ENCODE results near the gene GPR25.

DNA sequence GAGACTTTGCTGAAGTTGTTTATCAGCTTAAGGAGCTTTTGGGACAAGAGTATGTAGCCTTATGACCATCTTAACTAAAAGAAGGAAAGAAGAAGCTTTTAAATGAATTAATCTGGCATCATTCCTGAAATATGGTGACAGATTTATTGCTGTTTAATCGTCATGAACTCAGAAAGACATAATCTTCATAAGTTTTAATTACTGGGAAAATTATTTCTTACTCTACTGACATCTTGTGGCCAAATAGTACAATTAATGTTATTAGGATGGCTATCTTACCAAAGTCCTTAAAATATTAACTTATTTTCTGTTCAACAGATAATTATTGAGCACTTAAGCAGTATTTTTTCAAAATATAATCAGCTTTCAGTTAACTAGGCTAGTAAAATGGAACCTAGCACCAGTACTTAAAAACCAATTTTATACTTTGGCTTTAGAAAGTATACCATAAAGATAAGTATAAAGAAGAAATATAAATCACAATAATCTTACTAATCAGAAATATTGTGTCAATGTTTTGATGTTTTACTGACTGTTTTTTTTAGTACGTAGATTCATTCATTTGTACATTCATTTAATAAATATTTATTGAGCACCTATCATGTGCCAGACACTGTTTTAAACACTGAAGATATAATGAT lies 34.7 kb upstream of the GPR25 start:
- no peak for TF ChIP-seq EP300 (IDR thresholded peaks at IDR 0.05; ENCODE audit: borderline replicate concordance in 1 of 2, control insufficient read depth in 1 of 2, low read depth in 2 of 2, low read length in 2 of 2)
- no peak for TF ChIP-seq MXI1 (IDR thresholded peaks at IDR 0.05; ENCODE audit: low read depth, low read length)
- TF ChIP-seq RFX5 (IDR thresholded peaks at IDR 0.05; ENCODE audit: low read depth, low read length), result no peak
- TF ChIP-seq, protein P1, sequence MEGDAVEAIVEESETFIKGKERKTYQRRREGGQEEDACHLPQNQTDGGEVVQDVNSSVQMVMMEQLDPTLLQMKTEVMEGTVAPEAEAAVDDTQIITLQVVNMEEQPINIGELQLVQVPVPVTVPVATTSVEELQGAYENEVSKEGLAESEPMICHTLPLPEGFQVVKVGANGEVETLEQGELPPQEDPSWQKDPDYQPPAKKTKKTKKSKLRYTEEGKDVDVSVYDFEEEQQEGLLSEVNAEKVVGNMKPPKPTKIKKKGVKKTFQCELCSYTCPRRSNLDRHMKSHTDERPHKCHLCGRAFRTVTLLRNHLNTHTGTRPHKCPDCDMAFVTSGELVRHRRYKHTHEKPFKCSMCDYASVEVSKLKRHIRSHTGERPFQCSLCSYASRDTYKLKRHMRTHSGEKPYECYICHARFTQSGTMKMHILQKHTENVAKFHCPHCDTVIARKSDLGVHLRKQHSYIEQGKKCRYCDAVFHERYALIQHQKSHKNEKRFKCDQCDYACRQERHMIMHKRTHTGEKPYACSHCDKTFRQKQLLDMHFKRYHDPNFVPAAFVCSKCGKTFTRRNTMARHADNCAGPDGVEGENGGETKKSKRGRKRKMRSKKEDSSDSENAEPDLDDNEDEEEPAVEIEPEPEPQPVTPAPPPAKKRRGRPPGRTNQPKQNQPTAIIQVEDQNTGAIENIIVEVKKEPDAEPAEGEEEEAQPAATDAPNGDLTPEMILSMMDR (IDR thresholded peaks at IDR 0.05 in 2 of 3, conservative IDR thresholded peaks at IDR 0.05 in 1 of 3; ENCODE audit: control insufficient read depth in 2 of 3, extremely low read depth in 1 of 3, insufficient read depth in 1 of 3, low read depth in 3 of 3, low read length in 3 of 3), result peak in 1 of 3 experiments; percentile 2; a peak in 2 of 6 replicates
- TF ChIP-seq POLR2A (IDR thresholded peaks at IDR 0.05; ENCODE audit: low read depth, low read length), result no peak
- TF ChIP-seq ZNF24 (IDR thresholded peaks at IDR 0.05), result no peak
- TF ChIP-seq STAT1 (conservative IDR thresholded peaks at IDR 0.05), result no peak
- TF ChIP-seq ESRRA (IDR thresholded peaks at IDR 0.05; ENCODE audit: low read length), result no peak
- no peak for TF ChIP-seq ASH2L (IDR thresholded peaks at IDR 0.05; ENCODE audit: borderline replicate concordance, low read depth)
- TF ChIP-seq RAD21 (IDR thresholded peaks at IDR 0.05; ENCODE audit: insufficient read depth, low read depth, low read length), result peak; percentile 28; the same call in 1 of the 2 replicates
